Type B pancreatic cell (in vitro differentiated cells): ENCODE data around the gene FILIP1L. TPM values are rescaled to one million over a fixed set of nuclear protein-coding genes. Genes with fewer than 3 reads are reported as not detected.

ENCODE experiments used
- DNase-seq: peaks from one replicate; pipeline ENCODE4 v3.0.0; 2021; ENCODE audit warnings: mixed read lengths; ENCODE audit not compliant: unreplicated experiment; ENCODE audit errors: extremely low spot score
- H3K27ac Mint-ChIP-seq: 2 replicates; pipeline ENCODE4 v1.8.0; 2021; ENCODE audit warnings: mild to moderate bottlenecking, mixed read lengths
- H3K27me3 Mint-ChIP-seq: 2 replicates; pipeline ENCODE4 v1.8.0; 2021; ENCODE audit warnings: mixed read lengths
- H3K36me3 Mint-ChIP-seq: 2 replicates; pipeline ENCODE4 v1.8.0; 2021; ENCODE audit warnings: mixed read lengths
- H3K4me1 Mint-ChIP-seq: one replicate; pipeline ENCODE4 v1.8.0; 2021; ENCODE audit warnings: mixed read lengths; ENCODE audit not compliant: unreplicated experiment
- H3K4me3 Mint-ChIP-seq: 2 replicates; pipeline ENCODE4 v1.8.0; 2021; ENCODE audit warnings: mild to moderate bottlenecking, mixed read lengths
- H3K9me3 Mint-ChIP-seq: 2 replicates; pipeline ENCODE4 v1.8.0; 2021; ENCODE audit warnings: mixed read lengths
- total RNA-seq: library from RNA; stranded (reverse); gene quantifications from 2 replicates; pipeline ENCODE4 v1.2.1, GENCODE V29; 2021; ENCODE audit warnings: low replicate concordance
- TF ChIP-seq, protein P1 (sequence below): fragments of 200-600 bp; sonication (generic); conservative IDR thresholded peaks from 2 replicates; pipeline ENCODE4 v1.5.0; 2021; ENCODE audit warnings: antibody characterized with exemption, mild to moderate bottlenecking

Gene FILIP1L
- total RNA-seq, 1 donor from 2014 or later: 30.6 TPM

GRCh38 chr3:100150473-100150872 is 36.2 kb upstream of the FILIP1L start:
- H3K27me3 Mint-ChIP-seq: no peaks in the 10 kb centered on the region
- H3K4me1 Mint-ChIP-seq: peaks cover 14% of the 10 kb centered on the region
- no peak for DNase-seq
- no peak overlapping the region for H3K4me3 Mint-ChIP-seq
- H3K27ac Mint-ChIP-seq: no peak overlapping the region
- H3K9me3 Mint-ChIP-seq: peaks cover 12% of the 10 kb centered on the region
- TF ChIP-seq, protein P1, sequence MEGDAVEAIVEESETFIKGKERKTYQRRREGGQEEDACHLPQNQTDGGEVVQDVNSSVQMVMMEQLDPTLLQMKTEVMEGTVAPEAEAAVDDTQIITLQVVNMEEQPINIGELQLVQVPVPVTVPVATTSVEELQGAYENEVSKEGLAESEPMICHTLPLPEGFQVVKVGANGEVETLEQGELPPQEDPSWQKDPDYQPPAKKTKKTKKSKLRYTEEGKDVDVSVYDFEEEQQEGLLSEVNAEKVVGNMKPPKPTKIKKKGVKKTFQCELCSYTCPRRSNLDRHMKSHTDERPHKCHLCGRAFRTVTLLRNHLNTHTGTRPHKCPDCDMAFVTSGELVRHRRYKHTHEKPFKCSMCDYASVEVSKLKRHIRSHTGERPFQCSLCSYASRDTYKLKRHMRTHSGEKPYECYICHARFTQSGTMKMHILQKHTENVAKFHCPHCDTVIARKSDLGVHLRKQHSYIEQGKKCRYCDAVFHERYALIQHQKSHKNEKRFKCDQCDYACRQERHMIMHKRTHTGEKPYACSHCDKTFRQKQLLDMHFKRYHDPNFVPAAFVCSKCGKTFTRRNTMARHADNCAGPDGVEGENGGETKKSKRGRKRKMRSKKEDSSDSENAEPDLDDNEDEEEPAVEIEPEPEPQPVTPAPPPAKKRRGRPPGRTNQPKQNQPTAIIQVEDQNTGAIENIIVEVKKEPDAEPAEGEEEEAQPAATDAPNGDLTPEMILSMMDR: no peak
- H3K36me3 Mint-ChIP-seq: peaks cover 29% of the 10 kb centered on the region

- Mint-ChIP-seq H3K36me3 (peaks cover 23% of the 10 kb centered on the region), H3K27me3 (no peaks in the 10 kb centered on the region), H3K27ac (no peak overlapping the region), H3K9me3 (peaks cover 5% of the 10 kb centered on the region), H3K4me3 (no peak overlapping the region), H3K4me1 (peaks cover 14% of the 10 kb centered on the region)
- no peak for DNase-seq
- TF ChIP-seq, protein P1: no peak
Measured at GRCh38 chr3:100149713-100150415, 35.6 kb upstream of the FILIP1L start.

- TF ChIP-seq, protein P1: no peak
- no peak for DNase-seq
- peaks cover 5% of the 10 kb centered on the region for H3K9me3 Mint-ChIP-seq
- no peak overlapping the region for H3K4me3 Mint-ChIP-seq
- H3K4me1 Mint-ChIP-seq: peaks cover 14% of the 10 kb centered on the region
- H3K36me3 Mint-ChIP-seq: peaks cover 23% of the 10 kb centered on the region
- H3K27me3 Mint-ChIP-seq: no peaks in the 10 kb centered on the region
- peak overlapping the region; percentile 3 for H3K27ac Mint-ChIP-seq
Measured at GRCh38 chr3:100149130-100149529, 34.8 kb upstream of the FILIP1L start.

DNA sequence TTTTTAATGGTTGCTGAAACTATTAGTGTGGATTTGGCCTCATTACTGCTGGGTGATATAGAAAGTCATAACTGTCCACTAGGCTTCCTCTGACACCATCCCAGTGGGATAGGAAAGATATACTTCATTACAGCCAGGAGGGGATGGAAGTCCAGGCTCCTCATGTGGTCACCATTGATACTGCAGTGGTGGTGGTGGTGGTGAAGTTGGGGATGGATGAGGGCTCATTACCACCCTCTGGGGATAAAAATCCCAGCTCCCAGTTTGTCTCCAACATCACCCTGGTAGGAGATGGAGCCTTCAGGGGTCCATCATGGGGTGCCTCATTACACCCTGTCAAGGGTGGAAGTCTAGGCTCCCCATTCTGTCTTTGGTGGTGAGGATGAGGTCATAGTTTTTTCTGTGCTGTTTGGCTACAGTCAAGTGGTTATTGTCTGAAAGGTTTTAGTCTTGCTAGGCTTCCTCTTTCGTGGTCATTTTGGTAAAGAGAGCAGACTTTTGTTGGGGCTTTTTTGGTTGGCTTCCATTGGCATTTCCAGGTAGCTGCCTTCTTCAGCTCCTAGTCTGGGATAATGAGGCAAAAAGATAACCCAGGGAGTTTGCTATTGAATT is 30.1 kb upstream of the FILIP1L start:
- TF ChIP-seq, protein P1: no peak
- Mint-ChIP-seq H3K27me3 (no peaks in the 10 kb centered on the region), H3K36me3 (peaks cover 18% of the 10 kb centered on the region), H3K4me1 (peaks cover 5% of the 10 kb centered on the region), H3K27ac (no peak overlapping the region), H3K4me3 (no peak overlapping the region), H3K9me3 (peaks cover 5% of the 10 kb centered on the region)
- no peak for DNase-seq

DNA sequence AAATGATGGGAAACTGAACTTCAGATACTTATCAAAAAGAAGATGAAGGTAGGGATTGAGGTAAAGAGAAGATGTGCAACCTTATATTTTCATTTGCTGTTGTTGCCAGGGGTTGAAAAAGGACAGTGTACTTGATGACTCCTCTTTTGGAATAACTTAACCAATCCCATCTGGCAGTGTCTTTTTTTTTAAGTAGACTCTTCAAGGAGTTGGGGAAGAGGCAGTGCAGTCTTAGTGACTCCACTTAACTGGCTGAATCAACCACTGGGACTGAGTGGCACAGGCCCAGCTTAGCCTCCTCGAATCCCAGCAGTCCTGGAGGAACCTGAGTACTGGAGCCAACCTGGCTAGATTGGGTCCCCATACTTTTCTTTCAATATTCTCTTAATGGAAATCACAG is 27.3 kb upstream of the FILIP1L start:
- no peak overlapping the region for H3K27ac Mint-ChIP-seq
- TF ChIP-seq, protein P1: no peak
- peaks cover 5% of the 10 kb centered on the region for H3K9me3 Mint-ChIP-seq
- no peaks in the 10 kb centered on the region for H3K27me3 Mint-ChIP-seq
- H3K36me3 Mint-ChIP-seq: peaks cover 16% of the 10 kb centered on the region
- H3K4me3 Mint-ChIP-seq: no peak overlapping the region
- H3K4me1 Mint-ChIP-seq: peaks cover 6% of the 10 kb centered on the region
- no peak for DNase-seq
